HG02885 (cell line): ENCODE results near the gene NPHP1.
"Not testable (repeated sequence)": the region's sequence is repeated elsewhere in the genome, so short reads cannot be mapped to it uniquely, and the experiment has no call there.

ENCODE experiments used
- ATAC-seq: cut with Tn5 transposase; IDR thresholded peaks from one replicate; pipeline ENCODE4 v1.9.1; 2021; ENCODE audit warnings: mild to moderate bottlenecking; ENCODE audit not compliant: unreplicated experiment, poor library complexity

NPHP1 gene

GRCh38 chr2:110083162-110083561 lies 121.7 kb downstream of the NPHP1 start:
- not testable (repeated sequence) for ATAC-seq

GRCh38 chr2:110078104-110078503 lies 126.7 kb downstream of the NPHP1 start:
- ATAC-seq, result not testable (repeated sequence)

DNA sequence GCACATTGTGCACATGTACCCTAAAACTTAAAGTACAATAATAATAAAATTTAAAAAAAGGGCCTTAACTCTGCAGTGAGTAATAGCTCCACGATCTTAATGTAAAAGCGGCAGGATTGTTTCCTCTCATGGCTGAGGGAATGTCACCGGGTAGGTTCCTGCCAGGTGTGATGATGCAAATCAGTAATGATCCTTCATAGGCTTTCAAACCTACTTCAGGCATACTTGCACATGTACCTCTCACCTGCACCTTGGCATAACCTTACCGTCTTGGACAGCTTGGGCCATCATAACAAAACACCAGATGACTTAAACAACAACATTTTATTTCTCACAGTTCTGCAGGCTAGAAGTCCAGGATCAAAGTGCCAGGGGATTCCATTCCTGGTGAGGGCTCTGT lies 128.9 kb downstream of the NPHP1 start:
- not testable (repeated sequence) for ATAC-seq
